Lower lobe of right lung (tissue), 2 donors: ENCODE measurements around the gene PGAP3. TPM values are rescaled to one million over a fixed set of nuclear protein-coding genes. Genes with fewer than 3 reads are reported as not detected.

Experiments used
- ATAC-seq, 2 donors: fragments of 200-7000 bp; cut with Tn5 transposase; one replicate each; pipeline ENCODE4 v1.9.1; 2020 to 2022; ENCODE audit warnings: mild to moderate bottlenecking in 2 of 2, moderate library complexity in 2 of 2
- DNase-seq: peaks from one replicate; pipeline ENCODE4 v3.0.0-alpha.2; 2020
- H3K27ac ChIP-seq: fragments of 200-600 bp; one replicate; pipeline ENCODE4 v1.8.0; 2022
- H3K27me3 ChIP-seq: fragments of 200-600 bp; one replicate; pipeline ENCODE4 v1.8.0; 2022; ENCODE audit warnings: low read depth
- H3K36me3 ChIP-seq: fragments of 200-600 bp; one replicate; pipeline ENCODE4 v1.8.0; 2022; ENCODE audit warnings: mild to moderate bottlenecking
- H3K4me1 ChIP-seq: fragments of 200-600 bp; one replicate; pipeline ENCODE4 v1.8.0; 2022
- H3K4me3 ChIP-seq: fragments of 200-600 bp; one replicate; pipeline ENCODE4 v1.8.0; 2022; ENCODE audit warnings: mild to moderate bottlenecking
- H3K9me3 ChIP-seq: fragments of 200-600 bp; one replicate; pipeline ENCODE4 v1.8.0; 2022
- CTCF ChIP-seq: fragments of 200-600 bp; IDR thresholded peaks from one replicate; pipeline ENCODE4 v1.8.0; 2022; ENCODE audit warnings: antibody characterized with exemption, mild to moderate bottlenecking
- intact Hi-C: fragments of 100-400 bp; cut with DNase I; formaldehyde crosslinking; loops from one replicate; pipeline ENCODE4 v1.11.0; 2022
- microRNA-seq: library from miRNA; unstranded; fragments of <30 nt; microRNA quantifications from one replicate; pipeline ENCODE4 v1.2.0, GENCODE V29; 2020; ENCODE audit warnings: borderline number of aligned reads
- total RNA-seq: library from RNA; stranded (reverse); fragmentation: NEBNext Ultra II Directional; extraction: Animal tissue kit (Norgen Biotek cat#: 25700); gene quantifications from one replicate; pipeline ENCODE4 v1.2.1, GENCODE V29; 2021
- donor health status: DM: no; HTN: yes; CAD: no; lungs with severe emphysema.

Gene PGAP3
- total RNA-seq, 1 donor from 2014 or later: 20.7 TPM

DNA sequence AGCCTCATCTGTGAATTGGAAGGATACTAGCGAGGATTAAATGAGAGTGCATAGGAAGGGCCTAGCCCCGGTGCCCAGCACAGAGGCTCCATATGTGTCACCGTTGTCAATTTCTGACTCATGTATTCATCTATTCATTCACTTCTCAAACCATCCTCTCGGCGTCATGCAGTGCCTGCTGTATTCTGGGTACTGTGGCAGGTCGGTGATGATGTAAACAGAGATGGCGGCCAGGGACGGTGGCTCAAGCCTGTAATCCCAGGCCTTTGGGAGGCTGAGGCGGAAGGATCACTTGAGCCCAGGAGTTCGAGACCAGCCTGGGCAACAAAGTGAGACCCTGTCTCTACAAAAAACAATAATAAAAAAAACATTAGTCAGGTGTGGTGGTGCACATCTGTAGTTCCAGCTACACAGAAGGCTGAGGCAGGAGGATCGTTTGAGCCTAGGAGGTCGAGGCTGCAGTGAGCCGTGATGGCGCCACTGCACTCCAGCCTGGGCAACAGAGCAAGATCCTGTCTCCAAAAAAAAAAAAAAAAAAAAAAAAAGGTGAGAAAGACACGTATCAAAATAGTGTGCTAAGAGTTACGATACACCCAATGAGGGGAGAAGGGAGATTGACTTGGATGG lies 65.4 kb downstream of the PGAP3 start:
- peaks cover 29% of the 10 kb centered on the region for H3K4me1 ChIP-seq
- no peaks in the 10 kb centered on the region for H3K36me3 ChIP-seq
- no peak overlapping the region for H3K27ac ChIP-seq
- H3K4me3 ChIP-seq: no peak overlapping the region
- DNase-seq (no peak), ATAC-seq (no peak)
- intact Hi-C loops: no loop called here
- no peak for TF ChIP-seq CTCF
- H3K27me3 ChIP-seq: peaks cover 25% of the 10 kb centered on the region
- no peaks in the 10 kb centered on the region for H3K9me3 ChIP-seq

DNA sequence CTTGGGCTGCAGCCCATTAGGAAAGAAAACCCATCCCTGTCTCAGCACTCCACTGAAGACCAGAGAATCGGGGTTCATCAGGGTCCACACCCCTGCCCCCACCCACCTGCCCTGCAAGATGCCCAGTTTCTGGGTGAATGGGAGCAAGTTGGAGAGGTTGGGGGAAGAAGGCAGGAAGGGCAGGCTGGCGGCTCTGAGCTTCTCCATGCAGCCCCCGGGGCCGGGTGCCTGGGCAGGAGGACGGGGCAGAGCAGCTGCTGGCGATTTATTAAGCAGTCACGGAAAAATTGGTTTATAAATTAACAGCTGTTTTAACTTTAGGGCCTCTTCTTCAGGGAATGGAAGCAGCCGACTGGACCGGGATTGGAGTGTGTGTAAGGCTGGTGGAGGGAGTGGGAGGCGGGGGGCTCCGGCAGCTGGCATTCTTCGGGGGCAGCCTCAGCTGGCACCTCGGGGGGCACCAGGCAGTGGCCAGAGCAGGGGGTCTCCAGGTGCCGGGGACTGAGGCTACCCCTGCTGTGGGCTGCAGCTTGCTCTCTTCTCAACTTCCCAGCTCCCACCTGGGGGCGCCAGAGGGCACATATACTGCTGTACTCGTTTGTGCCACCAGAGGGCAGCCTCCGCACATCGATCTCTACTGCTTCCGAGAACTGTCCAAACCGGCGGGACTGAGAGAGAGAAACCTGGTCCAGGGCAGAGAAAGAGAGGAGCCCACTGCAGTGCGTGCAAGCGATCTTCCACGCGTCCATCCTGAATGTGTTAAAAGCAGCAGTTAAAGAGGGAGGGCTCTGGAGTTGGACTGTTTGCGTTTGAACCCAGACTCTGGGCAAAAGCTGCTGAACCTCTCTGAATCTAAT lies 66.1 kb downstream of the PGAP3 start:
- peaks cover 18% of the 10 kb centered on the region for H3K27me3 ChIP-seq
- intact Hi-C loops: no loop called here
- H3K4me3 ChIP-seq: no peak overlapping the region
- no peak overlapping the region for H3K27ac ChIP-seq
- H3K36me3 ChIP-seq: no peaks in the 10 kb centered on the region
- DNase-seq (peak; percentile 91), ATAC-seq (peak; percentile 82 to 91)
- TF ChIP-seq CTCF: peak; percentile 100
- H3K9me3 ChIP-seq: no peaks in the 10 kb centered on the region
- peaks cover 29% of the 10 kb centered on the region for H3K4me1 ChIP-seq

Small RNA genes within 50 kb of the gene (microRNA-seq; reads per million reads assigned to microRNA genes)
- gene MIR4728: not detected

Other genes starting within 250 kb of the PGAP3 start
- 33.6 TPM for gene MED1, start 236.8 kb downstream of the PGAP3 start, total RNA-seq
- 53.7 TPM for gene CDK12, start 226.6 kb downstream of the PGAP3 start, total RNA-seq
- not detected for gene NEUROD2, start 80.1 kb downstream of the PGAP3 start, total RNA-seq
- 23.9 TPM for gene PPP1R1B, start 61.1 kb downstream of the PGAP3 start, total RNA-seq
- 76.6 TPM for gene STARD3, start 50.9 kb downstream of the PGAP3 start, total RNA-seq
- gene TCAP, start 22.7 kb downstream of the PGAP3 start, total RNA-seq: 3.7 TPM
- gene PNMT, start 19.6 kb downstream of the PGAP3 start, total RNA-seq: 3.9 TPM
- 96.1 TPM for gene ERBB2, start 12.0 kb upstream of the PGAP3 start, total RNA-seq
- gene MIEN1, start 42.5 kb upstream of the PGAP3 start, total RNA-seq: 46.4 TPM
- 34.5 TPM for gene GRB7, start 49.9 kb upstream of the PGAP3 start, total RNA-seq
- 7.1 TPM for gene IKZF3, start 176.3 kb upstream of the PGAP3 start, total RNA-seq
- not detected for gene ZPBP2, start 180.1 kb upstream of the PGAP3 start, total RNA-seq
- 11.1 TPM for gene GSDMB, start 230.6 kb upstream of the PGAP3 start, total RNA-seq
- gene ORMDL3, start 239.5 kb upstream of the PGAP3 start, total RNA-seq: 61.3 TPM
- gene LRRC3C, start 239.7 kb upstream of the PGAP3 start, total RNA-seq: not detected